HepG2 (cell line): Measurements from ENCODE around the gene DAB2IP.

Experiments
- CTCF ChIP-seq: sonication (generic); formaldehyde crosslinking; IDR thresholded peaks from 2 replicates; pipeline ENCODE4 v1.5.0; 2020; ENCODE audit warnings: mild to moderate bottlenecking, missing genetic modification reagents, moderate library complexity
- FOSL1 ChIP-seq: sonication (generic); formaldehyde crosslinking; IDR thresholded peaks from 2 replicates; pipeline ENCODE4 v1.9.0; 2021; ENCODE audit warnings: missing genetic modification reagents, borderline replicate concordance
- FOXJ3 ChIP-seq: sonication (generic); formaldehyde crosslinking; IDR thresholded peaks from 2 replicates; pipeline ENCODE4 v1.4.0; 2020; ENCODE audit warnings: missing genetic modification reagents, mild to moderate bottlenecking, borderline replicate concordance
- HNRNPH1 ChIP-seq: fragments of 200-400 bp; formaldehyde crosslinking; optimal IDR thresholded peaks from 2 replicates; pipeline ENCODE3; 2017; ENCODE audit warnings: mild to moderate bottlenecking, low read depth, low read length
- MAZ ChIP-seq, 2 experiments: sonication (generic) in 1 of 2; formaldehyde crosslinking in 1 of 2; IDR thresholded peaks; 2 replicates each; pipeline versions ENCODE4 v1.5.0 to v1.6.1; 2012 to 2020; ENCODE audit warnings: low read depth in 2 of 2, mild to moderate bottlenecking in 2 of 2, borderline replicate concordance in 1 of 2, improper control_type of control experiment in 1 of 2, low read length in 1 of 2, missing genetic modification reagents in 1 of 2, moderate library complexity in 1 of 2
- PHB2 ChIP-seq: fragments of 450-650 bp; IDR thresholded peaks from 2 replicates; pipeline ENCODE4 v1.6.1; 2018; ENCODE audit not compliant: partially characterized antibody
- PRPF4 ChIP-seq: fragments of 200-400 bp; formaldehyde crosslinking; IDR thresholded peaks from 2 replicates; pipeline ENCODE4 v1.6.1; 2016; ENCODE audit warnings: low read length, low read depth; ENCODE audit not compliant: poor library complexity, severe bottlenecking
- SRF ChIP-seq: IDR thresholded peaks from 2 replicates; pipeline ENCODE4 v1.6.1; 2011; ENCODE audit warnings: mild to moderate bottlenecking, low read depth, low read length, moderate library complexity
- YY1 ChIP-seq: IDR thresholded peaks from 2 replicates; pipeline ENCODE4 v1.6.1; 2011; ENCODE audit warnings: low read length, low read depth, moderate library complexity, mild to moderate bottlenecking; ENCODE audit not compliant: insufficient read depth, insufficient replicate concordance
- ZNF143 ChIP-seq: sonication (generic); formaldehyde crosslinking; IDR thresholded peaks from 2 replicates; pipeline ENCODE4 v1.4.0; 2020; ENCODE audit warnings: missing genetic modification reagents
- ZNF331 ChIP-seq: sonication (generic); formaldehyde crosslinking; IDR thresholded peaks from 2 replicates; pipeline ENCODE4 v1.4.0; 2020; ENCODE audit warnings: missing genetic modification reagents
- ZNF660 ChIP-seq: sonication (generic); formaldehyde crosslinking; IDR thresholded peaks from 2 replicates; pipeline ENCODE4 v1.5.1; 2020; ENCODE audit warnings: mild to moderate bottlenecking, low read depth, missing genetic modification reagents, borderline replicate concordance
- TF ChIP-seq, protein P1 (sequence below): sonication (generic); formaldehyde crosslinking; IDR thresholded peaks from 2 replicates; pipeline ENCODE4 v1.9.0; 2021; ENCODE audit warnings: missing genetic modification reagents, mild to moderate bottlenecking, borderline replicate concordance
- TF ChIP-seq, protein P2 (sequence below): sonication (generic); formaldehyde crosslinking; conservative IDR thresholded peaks from 2 replicates; pipeline ENCODE4 v1.8.0; 2022; ENCODE audit warnings: low read depth, missing genetic modification reagents

DNA sequence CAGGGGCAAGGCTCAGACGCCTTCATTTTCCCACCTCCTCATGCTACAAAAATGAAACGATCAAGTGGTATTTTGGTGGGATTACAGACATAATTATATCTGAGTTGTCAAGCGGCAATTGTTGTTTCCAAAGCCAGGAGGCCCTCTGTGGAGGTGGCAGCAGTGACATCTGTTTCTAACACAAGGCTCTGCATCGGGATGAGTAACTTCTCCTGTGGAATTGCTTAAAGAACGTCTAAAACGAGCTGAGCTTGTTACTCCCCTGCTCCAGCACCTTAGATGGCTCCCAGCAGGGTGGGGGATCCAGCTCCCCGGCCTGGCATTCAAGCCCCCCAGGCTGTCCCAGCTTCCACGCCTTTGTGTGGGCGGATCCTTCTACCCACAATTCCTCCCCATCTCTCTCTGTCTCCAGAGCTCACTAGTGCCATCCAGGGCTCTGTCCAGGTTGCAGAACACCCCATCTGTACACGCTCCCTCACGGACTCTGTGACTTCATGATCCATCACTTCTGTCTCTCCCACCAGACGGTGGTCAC lies 36.8 kb downstream of the DAB2IP start:
- TF ChIP-seq CTCF (CRISPR knock-in tag) = no peak
- TF ChIP-seq FOSL1 = no peak
- no peak for TF ChIP-seq MAZ (IDR thresholded peaks at IDR 0.05; ENCODE audit: borderline replicate concordance, low read depth, low read length)
- no peak for TF ChIP-seq MAZ (CRISPR knock-in tag; IDR thresholded peaks at IDR 0.05; ENCODE audit: low read depth)
- TF ChIP-seq PRPF4 = no peak
- no peak for TF ChIP-seq ZNF143 (CRISPR knock-in tag)
- no peak for TF ChIP-seq HNRNPH1
- TF ChIP-seq, protein P1, sequence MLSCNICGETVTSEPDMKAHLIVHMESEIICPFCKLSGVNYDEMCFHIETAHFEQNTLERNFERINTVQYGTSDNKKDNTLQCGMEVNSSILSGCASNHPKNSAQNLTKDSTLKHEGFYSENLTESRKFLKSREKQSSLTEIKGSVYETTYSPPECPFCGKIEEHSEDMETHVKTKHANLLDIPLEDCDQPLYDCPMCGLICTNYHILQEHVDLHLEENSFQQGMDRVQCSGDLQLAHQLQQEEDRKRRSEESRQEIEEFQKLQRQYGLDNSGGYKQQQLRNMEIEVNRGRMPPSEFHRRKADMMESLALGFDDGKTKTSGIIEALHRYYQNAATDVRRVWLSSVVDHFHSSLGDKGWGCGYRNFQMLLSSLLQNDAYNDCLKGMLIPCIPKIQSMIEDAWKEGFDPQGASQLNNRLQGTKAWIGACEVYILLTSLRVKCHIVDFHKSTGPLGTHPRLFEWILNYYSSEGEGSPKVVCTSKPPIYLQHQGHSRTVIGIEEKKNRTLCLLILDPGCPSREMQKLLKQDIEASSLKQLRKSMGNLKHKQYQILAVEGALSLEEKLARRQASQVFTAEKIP (CRISPR knock-in tag) = no peak
- no peak for TF ChIP-seq ZNF331 (CRISPR knock-in tag)
- no peak for TF ChIP-seq SRF
- TF ChIP-seq YY1 = no peak
- no peak for TF ChIP-seq FOXJ3 (CRISPR knock-in tag)
- no peak for TF ChIP-seq ZNF660 (CRISPR knock-in tag)
- TF ChIP-seq, protein P2, sequence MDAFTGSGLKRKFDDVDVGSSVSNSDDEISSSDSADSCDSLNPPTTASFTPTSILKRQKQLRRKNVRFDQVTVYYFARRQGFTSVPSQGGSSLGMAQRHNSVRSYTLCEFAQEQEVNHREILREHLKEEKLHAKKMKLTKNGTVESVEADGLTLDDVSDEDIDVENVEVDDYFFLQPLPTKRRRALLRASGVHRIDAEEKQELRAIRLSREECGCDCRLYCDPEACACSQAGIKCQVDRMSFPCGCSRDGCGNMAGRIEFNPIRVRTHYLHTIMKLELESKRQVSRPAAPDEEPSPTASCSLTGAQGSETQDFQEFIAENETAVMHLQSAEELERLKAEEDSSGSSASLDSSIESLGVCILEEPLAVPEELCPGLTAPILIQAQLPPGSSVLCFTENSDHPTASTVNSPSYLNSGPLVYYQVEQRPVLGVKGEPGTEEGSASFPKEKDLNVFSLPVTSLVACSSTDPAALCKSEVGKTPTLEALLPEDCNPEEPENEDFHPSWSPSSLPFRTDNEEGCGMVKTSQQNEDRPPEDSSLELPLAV (CRISPR knock-in tag) = no peak
- TF ChIP-seq PHB2 = no peak
